Peyer's patch (tissue), 4 donors: ENCODE measurements around the gene MAPK10.

Experiments
- CTCF ChIP-seq, 6 experiments: fragments of 450-650 bp in 4 of 6; fragments of 200-600 bp in 2 of 6; sonication (generic) in 1 of 6; IDR thresholded peaks; one replicate each; pipeline ENCODE4 v1.5.1; 2017 to 2019; ENCODE audit warnings: antibody characterized with exemption in 6 of 6, mild to moderate bottlenecking in 3 of 6, moderate library complexity in 1 of 6
- POLR2A ChIP-seq, 2 donors: fragments of 450-650 bp; IDR thresholded peaks; one replicate each; pipeline ENCODE4 v1.5.1; 2017; ENCODE audit warnings: antibody characterized with exemption in 2 of 2, mild to moderate bottlenecking in 2 of 2, moderate library complexity in 2 of 2

- TF ChIP-seq CTCF (IDR thresholded peaks at IDR 0.05) = peak in 5 of 6 experiments; percentile 48 to 74 (median 65)
- TF ChIP-seq POLR2A (IDR thresholded peaks at IDR 0.05) = no peak
Measured at GRCh38 chr4:85968945-85969819, 390.7 kb downstream of the MAPK10 start.
